HepG2 (cell line): ENCODE data around the gene GRM7. TPM values are rescaled to one million over a fixed set of nuclear protein-coding genes. Genes with fewer than 3 reads are reported as not detected.

ENCODE experiments used
- ATAC-seq: fragments of 200-7000 bp; cut with Tn5 transposase; 3 replicates; pipeline ENCODE4 v1.9.1; 2020; ENCODE audit warnings: mild to moderate bottlenecking, moderate library complexity
- BruUV-seq: library from RNA; stranded (reverse); fragments of 400-500 nt; replicated peaks from 2 replicates; lab custom pipeline; 2021; lab: Mats Ljungman, UMichigan
- CTCF ChIA-PET: fragments of 300-600 bp; formaldehyde crosslinking; extraction: SDS; loops from one replicate; lab custom pipeline; 2021; ENCODE audit warnings: low total read pairs, inconsistent platforms, low intra/inter-chr PET ratio; lab: Yijun Ruan, JAX
- POLR2A ChIA-PET: fragments of 350-600 bp; sonication (Branson Sonifier 250); formaldehyde crosslinking; loops from one replicate; lab custom pipeline; 2020; ENCODE audit warnings: antibody characterized with exemption, inconsistent platforms; lab: Yijun Ruan, JAX
- DNase-seq: peaks from one replicate; pipeline ENCODE4 v3.0.0-alpha.2; 2015; ENCODE audit warnings: low spot score
- FAIRE-seq: peaks from 3 replicates; lab custom pipeline; 2011; peaks lifted over from hg19 to GRCh38; lab: Jason Lieb, UNC
- H2AFZ ChIP-seq: one replicate; pipeline ENCODE4 v1.6.1; 2011; ENCODE audit warnings: low read length, inconsistent platforms
- H3K27ac ChIP-seq: fragments of 300-600 bp; 3 replicates; pipeline ENCODE4 v1.8.0; 2011; ENCODE audit warnings: mixed run types, mild to moderate bottlenecking, mixed read lengths, low read length, inconsistent platforms; ENCODE audit not compliant: insufficient read depth; ENCODE audit errors: extremely low read length
- H3K27me3 ChIP-seq, 2 experiments: fragments of 200-600 bp in 1 of 2; 2 replicates in 1 of 2; 3 replicates in 1 of 2; pipeline versions ENCODE4 v1.6.0 to v1.8.0; 2011; ENCODE audit warnings: low read length in 2 of 2, mild to moderate bottlenecking in 2 of 2, moderate library complexity in 2 of 2, inconsistent platforms in 1 of 2; ENCODE audit not compliant: insufficient read depth in 2 of 2, control insufficient read depth in 1 of 2
- H3K36me3 ChIP-seq, 2 experiments: fragments of 200-600 bp in 1 of 2; replicated peaks in 1 of 2; 2 replicates in 1 of 2; 3 replicates in 1 of 2; pipeline versions ENCODE4 v1.5.1 to v1.8.0; 2011; ENCODE audit warnings: low read length in 2 of 2, inconsistent platforms in 1 of 2; ENCODE audit not compliant: insufficient read depth in 2 of 2, control insufficient read depth in 1 of 2
- H3K4me1 ChIP-seq: 2 replicates; pipeline ENCODE4 v1.5.1; 2012; ENCODE audit warnings: low read length, inconsistent platforms; ENCODE audit not compliant: insufficient read depth
- H3K4me2 ChIP-seq: 2 replicates; pipeline ENCODE4 v1.6.0; 2011; ENCODE audit warnings: low read depth, low read length, inconsistent platforms
- H3K4me3 ChIP-seq, 3 experiments: fragments of 200-600 bp in 1 of 3; sonication (generic), shearing (Covaris generic) in 1 of 3; replicated peaks in 1 of 3; 2 replicates each; pipeline ENCODE4 v1.5.1; 2011 to 2016; ENCODE audit warnings: low read length in 3 of 3, inconsistent platforms in 2 of 3, low read depth in 2 of 3, mild to moderate bottlenecking in 2 of 3, control low read depth in 1 of 3, mixed read lengths in 1 of 3; ENCODE audit not compliant: insufficient read depth in 1 of 3
- H3K79me2 ChIP-seq: one replicate; pipeline ENCODE4 v1.6.1; 2011; ENCODE audit warnings: low read length, inconsistent platforms; ENCODE audit not compliant: insufficient read depth
- H3K9ac ChIP-seq: 2 replicates; pipeline ENCODE4 v1.6.0; 2011; ENCODE audit warnings: mild to moderate bottlenecking, low read depth, low read length, inconsistent platforms; ENCODE audit not compliant: insufficient read depth
- H3K9me3 ChIP-seq: 2 replicates; pipeline ENCODE4 v1.5.1; 2012; ENCODE audit warnings: mild to moderate bottlenecking, low read length
- H4K20me1 ChIP-seq: 2 replicates; pipeline ENCODE4 v1.6.0; 2011; ENCODE audit warnings: inconsistent platforms, mild to moderate bottlenecking, low read length, moderate library complexity; ENCODE audit not compliant: insufficient read depth
- ATM ChIP-seq: fragments of 450-650 bp; IDR thresholded peaks from 2 replicates; pipeline ENCODE4 v1.7.1; 2017; ENCODE audit warnings: mild to moderate bottlenecking, borderline replicate concordance
- KDM4B ChIP-seq: sonication (generic); formaldehyde crosslinking; IDR thresholded peaks from 2 replicates; pipeline ENCODE4 v1.4.0; 2020; ENCODE audit warnings: missing genetic modification reagents
- NCOA5 ChIP-seq: sonication (generic); formaldehyde crosslinking; IDR thresholded peaks from 2 replicates; pipeline ENCODE4 v1.4.0; 2020; ENCODE audit warnings: missing genetic modification reagents
- NKX3-1 ChIP-seq: sonication (generic); formaldehyde crosslinking; IDR thresholded peaks from 2 replicates; pipeline ENCODE4 v1.5.0; 2020; ENCODE audit warnings: missing genetic modification reagents
- PHB2 ChIP-seq: fragments of 450-650 bp; IDR thresholded peaks from 2 replicates; pipeline ENCODE4 v1.6.1; 2018; ENCODE audit not compliant: partially characterized antibody
- SP2 ChIP-seq: sonication (generic); formaldehyde crosslinking; IDR thresholded peaks from 2 replicates; pipeline ENCODE4 v1.5.1; 2020; ENCODE audit warnings: mild to moderate bottlenecking, missing genetic modification reagents
- ZMYM4 ChIP-seq: sonication (generic); formaldehyde crosslinking; IDR thresholded peaks from 2 replicates; pipeline ENCODE4 v1.8.1; 2023; ENCODE audit warnings: mild to moderate bottlenecking, missing genetic modification reagents
- ZNF138 ChIP-seq: sonication (generic); formaldehyde crosslinking; IDR thresholded peaks from 2 replicates; pipeline ENCODE4 v1.5.0; 2020; ENCODE audit warnings: mild to moderate bottlenecking, low read depth, missing genetic modification reagents
- ZNF264 ChIP-seq: sonication (generic); formaldehyde crosslinking; IDR thresholded peaks from 2 replicates; pipeline ENCODE4 v1.4.0; 2020; ENCODE audit warnings: missing genetic modification reagents
- ZNF782 ChIP-seq: sonication (generic); formaldehyde crosslinking; IDR thresholded peaks from 2 replicates; pipeline ENCODE4 v1.4.0; 2020; ENCODE audit warnings: missing genetic modification reagents, mild to moderate bottlenecking, borderline replicate concordance
- ZNF883 ChIP-seq: sonication (generic); formaldehyde crosslinking; IDR thresholded peaks from 2 replicates; pipeline ENCODE4 v1.5.1; 2020; ENCODE audit warnings: mild to moderate bottlenecking, missing genetic modification reagents; ENCODE audit errors: not compliant biosample characterization
- WGBS: methylation state at CpG from one replicate; pipeline ENCODE4 v1.1.6; 2017; ENCODE audit warnings: low lambda C conversion rate; 5-methylcytosine and 5-hydroxymethylcytosine counted together
- in situ Hi-C: cut with HindIII; loops from 2 replicates; pipeline ENCODE4 v1.10.0; 2017; ENCODE audit warnings: low pct_unique_long_range_greater_than_20kb; ENCODE audit not compliant: extremely low pct_ligation_motif_present
- intact Hi-C: fragments of 100-400 bp; cut with micrococcal nuclease; formaldehyde crosslinking; loops from one replicate; pipeline ENCODE4 v1.10.0; 2022; ENCODE audit not compliant: unreplicated experiment
- polyA plus RNA-seq, 8 experiments: library from polyadenylated mRNA; depleted of rRNA in 3 of 8; stranded (reverse) in 7 of 8; unstranded in 1 of 8; fragments of >200 nt; fragmentation: Illumina TruSeq in 4 of 8; extraction: Trizol in 4 of 8; gene quantifications; 2 replicates each; pipeline versions ENCODE4 v1.2.1 to v1.2.3, GENCODE V29; 2011 to 2016; ENCODE audit warnings: low read depth in 4 of 8, missing spikeins in 1 of 8, mixed read lengths in 1 of 8; ENCODE audit not compliant: insufficient read depth in 1 of 8
- total RNA-seq, 5 experiments: library from RNA; depleted of rRNA; stranded (reverse); fragments of >200 nt; fragmentation: Illumina TruSeq; extraction: Trizol; gene quantifications; 2 replicates each; pipeline ENCODE4 v1.2.3, GENCODE V29; 2016; ENCODE audit warnings: low read depth in 1 of 5
- TF ChIP-seq, protein P1 (sequence below): IDR thresholded peaks from 2 replicates; pipeline ENCODE4 v1.6.1; 2016; ENCODE audit warnings: missing genetic modification reagents, missing compliant biosample characterization
- TF ChIP-seq, protein P2 (sequence below): sonication (generic); formaldehyde crosslinking; IDR thresholded peaks from 2 replicates; pipeline ENCODE4 v1.9.0; 2021; ENCODE audit warnings: missing genetic modification reagents, mild to moderate bottlenecking, borderline replicate concordance
- TF ChIP-seq, protein P3 (sequence below): sonication (generic); formaldehyde crosslinking; conservative IDR thresholded peaks from 2 replicates; pipeline ENCODE4 v1.4.0; 2020; ENCODE audit warnings: missing genetic modification reagents
- TF ChIP-seq, protein P4 (sequence below): sonication (generic); formaldehyde crosslinking; IDR thresholded peaks from one replicate; pipeline ENCODE4 v1.5.1; 2020; ENCODE audit warnings: mild to moderate bottlenecking, missing genetic modification reagents; ENCODE audit errors: not compliant biosample characterization

Gene GRM7
- total and polyA plus RNA-seq, 2 of the 13 experiments (the other 11 are each of a cell fraction or from before 2014, with no cell fraction given) = not detected

DNA sequence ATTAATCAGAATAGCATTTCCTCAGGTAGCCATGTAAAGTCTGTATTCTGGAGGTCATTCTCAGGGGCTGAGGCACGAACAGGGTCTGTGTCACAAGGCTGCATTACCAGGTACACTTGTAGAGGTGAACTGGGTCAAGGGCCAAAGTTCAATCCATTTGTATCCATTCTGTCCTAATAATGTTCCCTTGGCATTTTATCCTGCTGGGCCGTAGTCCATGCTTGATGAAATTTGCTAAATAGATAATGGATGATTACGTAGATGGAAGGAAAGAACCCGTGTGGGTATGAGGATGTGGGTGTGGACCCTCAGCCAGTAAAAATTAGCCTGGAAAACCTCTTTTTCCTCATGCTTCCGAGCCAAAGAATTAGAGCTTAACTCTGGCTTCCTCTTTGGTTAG lies 785.9 kb downstream of the GRM7 start (continued):
- TF ChIP-seq, protein P1, sequence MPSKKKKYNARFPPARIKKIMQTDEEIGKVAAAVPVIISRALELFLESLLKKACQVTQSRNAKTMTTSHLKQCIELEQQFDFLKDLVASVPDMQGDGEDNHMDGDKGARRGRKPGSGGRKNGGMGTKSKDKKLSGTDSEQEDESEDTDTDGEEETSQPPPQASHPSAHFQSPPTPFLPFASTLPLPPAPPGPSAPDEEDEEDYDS = no peak
- TF ChIP-seq, protein P2, sequence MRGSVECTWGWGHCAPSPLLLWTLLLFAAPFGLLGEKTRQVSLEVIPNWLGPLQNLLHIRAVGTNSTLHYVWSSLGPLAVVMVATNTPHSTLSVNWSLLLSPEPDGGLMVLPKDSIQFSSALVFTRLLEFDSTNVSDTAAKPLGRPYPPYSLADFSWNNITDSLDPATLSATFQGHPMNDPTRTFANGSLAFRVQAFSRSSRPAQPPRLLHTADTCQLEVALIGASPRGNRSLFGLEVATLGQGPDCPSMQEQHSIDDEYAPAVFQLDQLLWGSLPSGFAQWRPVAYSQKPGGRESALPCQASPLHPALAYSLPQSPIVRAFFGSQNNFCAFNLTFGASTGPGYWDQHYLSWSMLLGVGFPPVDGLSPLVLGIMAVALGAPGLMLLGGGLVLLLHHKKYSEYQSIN (CRISPR knock-in tag) = no peak
- TF ChIP-seq ATM (no peak), PHB2 (no peak), ZNF782 (CRISPR knock-in tag) (no peak), ZNF883 (no peak), ZMYM4 (CRISPR knock-in tag) (no peak), ZNF138 (CRISPR knock-in tag) (no peak), ZNF264 (CRISPR knock-in tag) (no peak)
- TF ChIP-seq, protein P3, sequence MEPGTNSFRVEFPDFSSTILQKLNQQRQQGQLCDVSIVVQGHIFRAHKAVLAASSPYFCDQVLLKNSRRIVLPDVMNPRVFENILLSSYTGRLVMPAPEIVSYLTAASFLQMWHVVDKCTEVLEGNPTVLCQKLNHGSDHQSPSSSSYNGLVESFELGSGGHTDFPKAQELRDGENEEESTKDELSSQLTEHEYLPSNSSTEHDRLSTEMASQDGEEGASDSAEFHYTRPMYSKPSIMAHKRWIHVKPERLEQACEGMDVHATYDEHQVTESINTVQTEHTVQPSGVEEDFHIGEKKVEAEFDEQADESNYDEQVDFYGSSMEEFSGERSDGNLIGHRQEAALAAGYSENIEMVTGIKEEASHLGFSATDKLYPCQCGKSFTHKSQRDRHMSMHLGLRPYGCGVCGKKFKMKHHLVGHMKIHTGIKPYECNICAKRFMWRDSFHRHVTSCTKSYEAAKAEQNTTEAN = no peak

DNA sequence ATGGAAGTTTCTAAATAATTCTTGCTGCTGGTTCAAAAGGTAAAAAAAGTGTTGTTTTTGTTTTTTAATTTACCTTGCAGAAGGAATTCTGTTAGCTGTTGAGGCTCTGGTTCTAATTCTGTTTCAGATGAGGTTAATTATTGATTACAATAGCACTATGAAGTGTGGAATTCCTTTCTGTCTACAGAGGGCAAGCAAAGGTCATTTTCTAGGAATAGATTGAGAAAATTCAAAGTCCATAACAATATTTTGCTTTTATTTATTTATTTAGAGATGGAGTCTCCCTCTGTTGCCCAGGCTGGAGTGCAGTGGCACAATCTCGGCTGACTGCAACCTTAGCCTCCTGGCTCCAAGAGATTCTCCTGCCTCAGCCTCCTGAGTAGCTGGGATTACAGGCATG lies 789.6 kb downstream of the GRM7 start:
- FAIRE-seq (no peak), DNase-seq (no peak), ATAC-seq (no peak)
- H3K9me3 ChIP-seq = peaks cover 62% of the 10 kb centered on the region
- no peaks in the 10 kb centered on the region for H3K36me3 ChIP-seq
- BruUV-seq = no TSS peak
- 0% methylated on average over 1 of the region's 1 CpG for WGBS
- no peaks in the 10 kb centered on the region for H3K4me1 ChIP-seq
- ChIA-PET POLR2A (no interaction called here), CTCF (no interaction called here)
- H2AFZ ChIP-seq = no peak overlapping the region
- no peaks in the 10 kb centered on the region for H4K20me1 ChIP-seq
- H3K79me2 ChIP-seq = no peaks in the 10 kb centered on the region
- no peaks in the 10 kb centered on the region for H3K27me3 ChIP-seq
- no peak overlapping the region for H3K4me3 ChIP-seq
- in situ Hi-C loops (no loop called here), intact Hi-C loops (no loop called here)
- H3K9ac ChIP-seq = no peak overlapping the region
- H3K27ac ChIP-seq = no peak overlapping the region
- H3K4me2 ChIP-seq = no peak overlapping the region
- TF ChIP-seq, protein P4, sequence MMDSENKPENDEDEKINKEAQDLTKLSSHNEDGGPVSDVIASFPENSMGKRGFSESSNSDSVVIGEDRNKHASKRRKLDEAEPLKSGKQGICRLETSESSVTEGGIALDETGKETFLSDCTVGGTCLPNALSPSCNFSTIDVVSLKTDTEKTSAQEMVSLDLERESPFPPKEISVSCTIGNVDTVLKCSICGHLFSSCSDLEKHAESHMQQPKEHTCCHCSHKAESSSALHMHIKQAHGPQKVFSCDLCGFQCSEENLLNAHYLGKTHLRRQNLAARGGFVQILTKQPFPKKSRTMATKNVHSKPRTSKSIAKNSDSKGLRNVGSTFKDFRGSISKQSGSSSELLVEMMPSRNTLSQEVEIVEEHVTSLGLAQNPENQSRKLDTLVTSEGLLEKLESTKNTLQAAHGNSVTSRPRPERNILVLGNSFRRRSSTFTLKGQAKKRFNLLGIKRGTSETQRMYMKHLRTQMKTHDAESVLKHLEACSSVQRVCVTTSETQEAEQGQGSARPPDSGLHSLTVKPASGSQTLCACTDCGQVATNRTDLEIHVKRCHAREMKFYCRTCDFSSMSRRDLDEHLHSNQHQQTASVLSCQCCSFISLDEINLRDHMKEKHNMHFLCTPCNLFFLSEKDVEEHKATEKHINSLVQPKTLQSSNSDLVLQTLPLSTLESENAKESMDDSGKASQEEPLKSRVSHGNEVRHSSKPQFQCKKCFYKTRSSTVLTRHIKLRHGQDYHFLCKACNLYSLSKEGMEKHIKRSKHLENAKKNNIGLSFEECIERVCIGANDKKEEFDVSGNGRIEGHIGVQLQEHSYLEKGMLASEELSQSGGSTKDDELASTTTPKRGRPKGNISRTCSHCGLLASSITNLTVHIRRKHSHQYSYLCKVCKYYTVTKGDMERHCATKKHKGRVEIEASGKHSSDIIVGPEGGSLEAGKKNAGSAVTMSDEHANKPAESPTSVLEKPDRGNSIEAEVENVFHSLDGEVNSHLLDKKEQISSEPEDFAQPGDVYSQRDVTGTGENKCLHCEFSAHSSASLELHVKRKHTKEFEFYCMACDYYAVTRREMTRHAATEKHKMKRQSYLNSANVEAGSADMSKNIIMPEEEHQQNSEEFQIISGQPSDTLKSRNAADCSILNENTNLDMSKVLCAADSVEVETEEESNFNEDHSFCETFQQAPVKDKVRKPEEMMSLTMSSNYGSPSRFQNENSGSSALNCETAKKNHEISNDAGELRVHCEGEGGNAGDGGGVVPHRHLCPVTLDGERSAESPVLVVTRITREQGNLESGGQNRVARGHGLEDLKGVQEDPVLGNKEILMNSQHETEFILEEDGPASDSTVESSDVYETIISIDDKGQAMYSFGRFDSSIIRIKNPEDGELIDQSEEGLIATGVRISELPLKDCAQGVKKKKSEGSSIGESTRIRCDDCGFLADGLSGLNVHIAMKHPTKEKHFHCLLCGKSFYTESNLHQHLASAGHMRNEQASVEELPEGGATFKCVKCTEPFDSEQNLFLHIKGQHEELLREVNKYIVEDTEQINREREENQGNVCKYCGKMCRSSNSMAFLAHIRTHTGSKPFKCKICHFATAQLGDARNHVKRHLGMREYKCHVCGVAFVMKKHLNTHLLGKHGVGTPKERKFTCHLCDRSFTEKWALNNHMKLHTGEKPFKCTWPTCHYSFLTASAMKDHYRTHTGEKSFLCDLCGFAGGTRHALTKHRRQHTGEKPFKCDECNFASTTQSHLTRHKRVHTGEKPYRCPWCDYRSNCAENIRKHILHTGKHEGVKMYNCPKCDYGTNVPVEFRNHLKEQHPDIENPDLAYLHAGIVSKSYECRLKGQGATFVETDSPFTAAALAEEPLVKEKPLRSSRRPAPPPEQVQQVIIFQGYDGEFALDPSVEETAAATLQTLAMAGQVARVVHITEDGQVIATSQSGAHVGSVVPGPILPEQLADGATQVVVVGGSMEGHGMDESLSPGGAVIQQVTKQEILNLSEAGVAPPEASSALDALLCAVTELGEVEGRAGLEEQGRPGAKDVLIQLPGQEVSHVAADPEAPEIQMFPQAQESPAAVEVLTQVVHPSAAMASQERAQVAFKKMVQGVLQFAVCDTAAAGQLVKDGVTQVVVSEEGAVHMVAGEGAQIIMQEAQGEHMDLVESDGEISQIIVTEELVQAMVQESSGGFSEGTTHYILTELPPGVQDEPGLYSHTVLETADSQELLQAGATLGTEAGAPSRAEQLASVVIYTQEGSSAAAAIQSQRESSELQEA (CRISPR knock-in tag) = no peak
- no peak for TF ChIP-seq SP2 (CRISPR knock-in tag)
- no peak for TF ChIP-seq NKX3-1 (CRISPR knock-in tag)
- no peak for TF ChIP-seq NCOA5 (CRISPR knock-in tag)
- TF ChIP-seq KDM4B (CRISPR knock-in tag) = no peak
